ENCODE measurements around the gene AQR.
"Not testable (repeated sequence)": the region's sequence is repeated elsewhere in the genome, so short reads cannot be mapped to it uniquely, and the experiment has no call there.

AQR gene

GRCh38 chr15:34951993-34952392 is 17.5 kb downstream of the AQR start:
- DNase-seq, result no peak

GRCh38 chr15:34944936-34945335 is 24.6 kb downstream of the AQR start:
- DNase-seq, result no peak

- DNase-seq, result no peak
Measured at GRCh38 chr15:34943711-34944110, 25.8 kb downstream of the AQR start.

- DNase-seq, result not testable (repeated sequence)
Measured at GRCh38 chr15:34943264-34943663, 26.3 kb downstream of the AQR start.

GRCh38 chr15:34942363-34942762 is 27.2 kb downstream of the AQR start:
- DNase-seq, result no peak

- no peak for DNase-seq
Measured at GRCh38 chr15:34941831-34942230, 27.7 kb downstream of the AQR start.

- DNase-seq, result no peak
Measured at GRCh38 chr15:34941185-34941698, 28.3 kb downstream of the AQR start.

GRCh38 chr15:34933432-34933975 is 36.0 kb downstream of the AQR start:
- DNase-seq, result no peak

GRCh38 chr15:34928349-34928748 is 41.2 kb downstream of the AQR start:
- not testable (repeated sequence) for DNase-seq

- DNase-seq, result no peak
Measured at GRCh38 chr15:34927726-34928125, 41.8 kb downstream of the AQR start.

- DNase-seq, result no peak
Measured at GRCh38 chr15:34914317-34914716, 55.2 kb downstream of the AQR start.

GRCh38 chr15:34905047-34905446 is 64.5 kb downstream of the AQR start:
- no peak for DNase-seq

- no peak for DNase-seq
Measured at GRCh38 chr15:34904527-34904926, 65.0 kb downstream of the AQR start.

- DNase-seq, result peak; percentile 19
Measured at GRCh38 chr15:34900748-34901147, 68.8 kb downstream of the AQR start.

GRCh38 chr15:34896183-34896582 is 73.4 kb downstream of the AQR start:
- no peak for DNase-seq

- DNase-seq, result no peak
Measured at GRCh38 chr15:34893967-34894366, 75.6 kb downstream of the AQR start.

GRCh38 chr15:34892963-34893591 is 76.5 kb downstream of the AQR start:
- DNase-seq, result no peak

GRCh38 chr15:34890424-34890823 is 79.1 kb downstream of the AQR start:
- no peak for DNase-seq

- no peak for DNase-seq
Measured at GRCh38 chr15:34889476-34889875, 80.1 kb downstream of the AQR start.

GRCh38 chr15:34886134-34886533 is 83.4 kb downstream of the AQR start:
- no peak for DNase-seq

GRCh38 chr15:34883633-34884032 is 85.9 kb downstream of the AQR start:
- DNase-seq, result no peak

- DNase-seq, result no peak
Measured at GRCh38 chr15:34883042-34883441, 86.5 kb downstream of the AQR start.

GRCh38 chr15:34879107-34879506 is 90.4 kb downstream of the AQR start:
- no peak for DNase-seq

- DNase-seq, result no peak
Measured at GRCh38 chr15:34876640-34877039, 92.9 kb downstream of the AQR start.

GRCh38 chr15:34869110-34869509 is 100.4 kb downstream of the AQR start:
- no peak for DNase-seq
